GM19099 (cell line): ENCODE results near the gene ADGRA3.

Experiments
- POLR2A ChIP-seq: IDR thresholded peaks from 3 replicates; pipeline ENCODE4 v1.6.1; 2011; ENCODE audit warnings: low read depth; ENCODE audit not compliant: insufficient read length; ENCODE audit errors: extremely low read depth

The ADGRA3 gene

DNA sequence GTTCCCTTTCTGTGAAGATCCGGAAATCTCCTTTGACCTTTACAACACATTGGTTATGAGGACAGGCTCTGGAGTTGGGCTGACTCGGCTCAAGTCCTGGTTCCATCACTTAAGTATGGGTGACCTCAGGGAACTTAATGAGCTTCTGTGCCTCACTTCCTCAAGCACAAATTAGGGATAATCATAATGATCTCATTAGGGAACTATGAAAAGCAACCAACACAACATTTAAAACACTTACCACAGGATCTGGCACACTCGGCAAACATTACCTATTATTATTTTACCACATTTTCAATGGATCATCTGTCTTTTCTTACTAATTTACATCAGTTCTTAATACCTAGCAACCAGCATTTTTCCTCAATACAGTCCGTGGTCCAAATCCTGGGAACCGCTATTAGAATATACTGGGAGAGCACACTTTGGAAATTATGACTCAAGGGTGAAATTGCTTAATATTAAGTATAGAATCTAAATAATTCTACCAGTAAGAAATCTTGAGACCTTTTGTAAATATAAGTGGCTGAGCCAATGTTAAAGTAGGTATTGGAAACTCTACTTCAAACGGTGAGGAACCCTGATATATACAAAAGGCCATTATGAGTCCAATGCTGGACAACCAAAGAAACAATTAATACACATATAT is 19.6 kb downstream of the ADGRA3 start:
- no peak for TF ChIP-seq POLR2A

GRCh38 chr4:22493523-22493922 is 22.3 kb downstream of the ADGRA3 start:
- no peak for TF ChIP-seq POLR2A

- no peak for TF ChIP-seq POLR2A
Measured at GRCh38 chr4:22492987-22493386, 22.9 kb downstream of the ADGRA3 start.

DNA sequence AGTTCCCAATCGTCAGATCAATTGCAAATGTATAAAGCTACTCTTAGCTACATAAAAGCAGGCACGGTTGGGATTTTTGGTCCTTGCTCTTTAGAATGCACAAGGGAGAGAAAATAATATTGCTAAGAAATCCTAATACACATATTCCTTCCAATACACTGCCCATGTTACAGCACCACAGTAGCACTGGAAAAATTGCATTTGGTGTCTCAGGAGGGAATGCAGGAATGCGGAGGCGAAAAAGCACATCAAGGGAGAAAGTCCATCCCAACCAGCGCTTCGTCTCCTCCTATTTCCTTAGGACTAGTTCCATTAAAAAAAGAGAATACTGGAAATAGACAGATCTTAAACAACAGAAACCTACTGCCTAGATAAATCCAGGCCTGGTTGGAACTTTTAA is 23.9 kb downstream of the ADGRA3 start:
- TF ChIP-seq POLR2A: no peak

DNA sequence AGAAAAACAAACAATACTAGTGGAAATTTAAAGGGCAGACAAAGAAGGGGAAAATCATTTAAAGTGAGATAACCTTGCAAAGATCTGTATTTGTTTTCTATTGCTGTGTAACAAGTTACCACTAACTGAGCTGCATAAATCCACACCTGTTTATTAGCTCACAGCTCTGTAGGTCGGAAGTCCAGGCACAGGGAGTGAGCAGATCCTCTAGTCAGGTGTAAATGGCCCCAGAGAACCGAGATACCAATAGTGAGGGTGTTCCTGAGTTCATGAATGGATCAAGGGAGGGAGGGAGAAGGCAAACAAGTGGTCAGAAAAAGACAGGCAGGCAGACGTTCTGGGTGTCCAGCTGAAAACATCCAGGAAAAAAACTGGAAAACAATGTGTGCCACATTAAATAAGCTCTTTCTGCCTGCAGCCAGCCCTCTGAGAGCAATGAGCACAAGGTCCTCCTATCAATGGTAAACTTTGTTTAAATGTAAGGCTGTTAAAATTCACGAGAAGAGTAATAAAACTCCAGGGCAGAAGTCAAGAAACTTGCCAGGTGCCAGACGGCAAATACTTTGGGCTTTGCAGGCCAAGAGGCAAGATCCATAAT is 25.0 kb downstream of the ADGRA3 start:
- no peak for TF ChIP-seq POLR2A

- TF ChIP-seq POLR2A: no peak
Measured at GRCh38 chr4:22488106-22488505, 27.8 kb downstream of the ADGRA3 start.

DNA sequence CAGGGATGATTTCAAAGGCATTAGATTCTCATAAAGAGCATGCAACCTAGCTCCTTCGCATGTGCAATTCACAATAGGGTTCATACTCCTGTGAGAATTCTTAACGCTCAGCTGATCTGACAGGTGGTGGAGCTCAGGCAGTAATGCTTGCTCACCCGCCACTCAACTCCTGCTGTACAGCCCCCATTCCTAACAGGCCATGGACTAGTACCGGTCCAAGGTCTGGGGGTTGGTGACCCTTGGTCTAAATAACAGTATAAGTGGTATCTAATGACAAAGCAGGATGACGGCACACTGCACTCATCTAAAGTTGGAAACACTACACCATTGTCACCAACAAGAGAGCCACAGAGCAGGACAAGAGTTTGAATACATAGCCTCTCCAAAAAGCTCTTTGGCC is 28.5 kb downstream of the ADGRA3 start:
- no peak for TF ChIP-seq POLR2A

- no peak for TF ChIP-seq POLR2A
Measured at GRCh38 chr4:22486276-22486675, 29.6 kb downstream of the ADGRA3 start.

DNA sequence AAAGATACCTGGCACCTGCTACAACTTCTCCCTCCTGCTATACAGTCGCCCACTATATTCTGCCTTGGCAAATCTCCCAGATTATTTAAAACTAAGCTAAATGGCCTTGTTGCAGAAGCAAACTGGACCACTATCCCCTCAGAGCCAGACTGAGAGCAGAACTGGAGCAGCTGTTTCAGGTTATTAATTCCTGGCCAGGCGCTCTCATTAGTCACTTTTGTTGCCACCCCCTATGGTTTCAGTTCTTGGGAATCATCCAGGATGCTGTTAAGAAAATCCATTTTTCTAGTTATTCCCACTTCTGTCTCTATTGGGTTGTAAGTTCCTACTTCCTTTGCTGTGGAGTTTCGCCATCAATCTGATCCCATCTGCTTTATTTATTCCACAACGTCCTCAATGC is 30.1 kb downstream of the ADGRA3 start:
- TF ChIP-seq POLR2A: no peak

DNA sequence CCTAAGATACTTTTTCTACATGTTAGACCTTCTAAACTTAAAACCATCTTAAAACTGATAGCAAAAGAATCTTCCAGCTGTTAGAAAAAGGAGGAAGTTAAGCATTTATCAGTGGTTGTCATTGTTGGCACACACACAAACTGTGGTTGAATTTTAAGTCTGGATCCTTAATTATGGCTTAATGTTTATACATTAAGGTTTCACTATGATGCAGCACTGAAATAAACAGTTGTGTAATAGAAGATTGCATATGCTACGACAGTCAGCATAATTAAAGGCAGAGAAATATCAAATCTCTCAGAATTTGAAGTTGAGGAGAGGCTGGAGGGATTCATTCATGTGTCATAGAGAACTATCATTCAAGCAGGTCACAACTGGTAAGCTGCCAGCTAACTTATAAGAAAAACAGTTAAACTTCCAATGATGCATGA is 32.3 kb downstream of the ADGRA3 start:
- TF ChIP-seq POLR2A: no peak

- TF ChIP-seq POLR2A: no peak
Measured at GRCh38 chr4:22482250-22483127, 33.4 kb downstream of the ADGRA3 start.

DNA sequence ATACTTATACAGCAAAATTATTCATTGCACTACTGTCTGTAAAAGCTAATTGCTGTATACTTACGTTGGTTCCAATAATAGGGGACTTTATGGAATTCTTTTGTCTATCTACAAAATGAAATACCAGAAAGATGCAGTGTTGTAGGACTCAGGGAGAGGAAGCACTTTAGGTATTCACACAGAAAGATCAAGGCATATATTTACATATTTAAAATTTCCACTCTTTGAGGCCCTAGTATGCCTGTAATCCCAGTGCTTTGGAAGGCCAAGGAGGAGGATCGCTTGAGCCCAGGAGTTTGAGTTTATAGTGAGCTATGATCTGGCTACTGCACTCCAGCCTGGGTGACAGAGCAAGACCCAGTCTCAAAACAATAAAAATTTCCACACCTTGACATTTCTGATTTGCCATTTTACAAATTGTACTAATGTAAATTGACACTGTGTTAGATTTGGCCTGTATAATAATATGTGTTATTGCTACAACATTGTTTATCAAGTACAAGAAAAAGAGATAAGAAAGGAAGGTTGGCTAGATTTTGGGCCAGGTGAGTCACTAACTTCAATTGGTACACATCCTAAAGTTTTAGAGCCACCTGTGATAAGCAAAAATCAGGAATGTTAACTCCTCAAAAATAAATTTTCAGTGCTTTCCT is 35.1 kb downstream of the ADGRA3 start:
- TF ChIP-seq POLR2A: no peak

DNA sequence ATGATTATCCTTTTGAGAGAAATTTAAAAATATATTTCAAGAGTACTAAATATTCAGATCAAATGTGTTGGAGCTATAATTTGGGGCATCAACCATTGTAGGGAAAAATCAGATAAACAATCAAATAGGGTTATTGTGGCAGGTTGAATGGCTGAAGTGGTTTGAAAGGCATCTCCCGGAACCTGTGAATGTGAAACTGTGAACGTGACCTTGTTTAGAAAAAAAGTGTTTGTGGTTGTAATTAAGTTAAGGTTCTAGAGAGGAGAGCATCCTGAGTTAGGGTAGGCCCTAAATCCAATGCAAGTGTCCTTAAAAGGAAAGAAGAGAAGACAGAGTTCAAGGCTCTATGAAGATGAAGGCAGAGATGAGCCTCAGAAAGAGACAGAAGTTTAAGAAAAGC is 37.4 kb downstream of the ADGRA3 start:
- no peak for TF ChIP-seq POLR2A

DNA sequence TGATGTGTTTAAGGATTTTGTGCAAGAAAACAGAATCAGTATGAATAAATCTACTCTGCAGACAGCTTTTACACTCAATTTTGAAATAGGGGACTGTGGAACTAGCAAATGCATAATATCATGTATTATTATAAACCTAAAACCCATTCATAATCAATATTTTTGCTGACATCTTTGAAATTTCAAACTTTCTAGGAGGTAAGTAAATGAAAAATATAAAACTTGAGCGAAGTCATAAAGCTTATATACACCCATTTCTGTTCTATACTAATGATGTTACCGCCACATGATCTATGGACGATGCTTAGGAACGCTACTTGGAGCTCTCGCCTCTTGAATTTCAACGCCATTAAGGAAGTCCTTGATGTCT is 38.1 kb downstream of the ADGRA3 start:
- no peak for TF ChIP-seq POLR2A

DNA sequence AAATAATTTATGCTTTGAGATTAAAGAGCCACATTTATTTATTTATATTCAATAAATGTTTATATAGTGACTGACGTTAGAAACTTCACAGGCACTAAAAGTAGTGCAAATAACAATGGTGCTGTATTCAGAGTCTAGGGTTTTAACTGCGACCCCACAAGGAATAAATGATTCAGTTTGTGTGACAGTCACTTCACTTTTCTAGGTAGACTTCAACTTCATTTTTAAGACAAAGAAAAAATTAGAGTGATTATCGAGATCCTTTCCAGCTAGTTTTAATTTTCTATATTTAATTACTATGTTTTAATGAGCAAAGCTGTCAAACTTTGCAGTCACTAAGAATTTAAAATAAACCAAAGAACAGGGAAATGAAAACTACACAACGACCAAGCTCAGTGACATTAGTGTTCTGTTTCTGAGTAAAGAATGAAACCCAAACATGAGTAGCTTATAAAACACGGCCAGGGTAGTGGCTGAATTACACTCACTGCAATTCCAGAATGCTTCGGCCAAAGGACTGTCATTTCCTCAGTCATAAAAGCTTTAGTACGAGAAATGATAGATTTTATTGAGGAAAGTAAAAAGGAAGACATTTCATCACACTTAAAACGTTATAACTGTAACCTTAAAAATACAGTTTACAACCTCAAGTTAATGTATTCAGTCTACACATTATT is 38.6 kb downstream of the ADGRA3 start:
- no peak for TF ChIP-seq POLR2A
